DMS53 (cell line): Measurements from ENCODE around the gene SUPT16H.
A peak's percentile ranks its signal among the peaks of the same experiment; 100 is the strongest.
"Not testable (repeated sequence)": the region's sequence is repeated elsewhere in the genome, so short reads cannot be mapped to it uniquely, and the experiment has no call there.

Experiments
- DNase-seq: peaks from one replicate; lab custom pipeline; 2025; lab: John Stamatoyannopoulos, UW

SUPT16H gene

DNA sequence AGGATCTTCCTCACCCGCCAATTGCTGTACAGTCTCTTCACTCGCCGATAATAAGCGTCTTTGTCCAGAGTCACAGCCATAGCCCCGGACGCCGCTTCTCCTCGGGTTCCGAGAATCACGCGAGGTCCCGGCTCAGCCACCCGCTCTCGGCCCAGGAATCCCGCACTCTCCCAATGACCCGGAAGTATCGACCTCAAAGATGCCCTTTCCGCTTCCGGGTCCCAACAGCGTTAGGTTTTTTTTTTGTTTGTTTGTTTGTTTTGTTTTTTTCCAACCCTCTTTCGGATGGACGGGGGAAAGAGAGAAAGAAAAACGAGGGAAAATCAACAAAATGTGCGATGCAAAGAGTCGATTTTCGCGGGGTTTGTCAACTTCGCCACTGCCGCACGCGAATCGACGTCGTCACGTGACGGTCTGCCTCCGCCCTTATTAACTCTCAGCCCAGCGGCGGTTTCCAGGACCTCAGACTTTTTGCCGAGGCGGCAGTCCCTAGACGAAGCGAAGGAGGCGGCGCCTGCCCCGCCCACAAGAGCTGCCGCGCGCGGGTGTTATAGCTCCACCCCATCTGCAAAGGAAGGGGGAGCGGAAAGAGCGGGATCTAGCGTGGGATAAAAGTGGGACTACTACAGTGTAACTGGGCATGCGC lies at the start of gene SUPT16H:
Gene SUPT16H, minus strand, starts transcription at position 172 of the 646 bp plus-strand sequence. Its CDS starts 92 bp downstream, at position 80.
- DNase-seq: peak; percentile 92

DNA sequence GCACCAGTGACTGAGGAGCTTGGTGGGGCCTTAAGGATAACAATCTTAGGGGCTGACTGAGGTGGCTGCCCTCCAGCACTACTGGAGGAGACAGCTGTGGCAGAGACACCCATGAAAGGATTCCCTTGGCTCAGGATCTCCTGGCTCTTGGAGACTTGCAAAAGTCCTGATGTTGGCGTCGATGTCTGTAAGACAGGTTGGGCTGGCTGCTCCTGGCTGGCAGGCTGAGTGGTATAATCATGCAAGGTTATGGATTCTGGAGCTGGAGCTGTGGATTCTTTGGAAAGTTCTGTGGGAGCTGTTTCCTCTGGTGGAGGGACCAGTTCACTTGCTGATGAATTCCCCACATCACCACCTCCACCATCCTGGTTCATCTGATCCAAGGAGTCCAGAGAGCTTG lies 47.3 kb upstream of the SUPT16H start:
- DNase-seq: no peak

DNA sequence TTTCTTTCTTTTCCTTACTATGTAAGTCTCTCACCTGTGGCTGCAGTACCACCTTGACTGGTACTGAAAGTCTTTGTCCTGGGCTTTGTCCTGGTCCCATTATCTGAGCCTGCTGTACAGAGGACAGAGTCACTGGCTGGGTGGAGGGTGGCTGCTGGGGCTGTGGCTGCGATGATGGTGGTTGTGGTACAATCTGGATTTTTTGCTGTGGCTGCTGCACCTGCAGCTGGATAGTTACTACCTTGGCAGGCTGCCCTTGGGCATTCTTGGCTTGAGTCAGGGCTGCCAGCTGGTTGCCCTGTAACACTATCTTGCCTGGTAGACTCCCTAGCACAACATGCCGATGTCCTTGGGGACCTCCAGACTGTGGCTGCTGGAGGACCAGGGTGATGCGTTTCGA lies 45.1 kb upstream of the SUPT16H start:
- no peak for DNase-seq

DNA sequence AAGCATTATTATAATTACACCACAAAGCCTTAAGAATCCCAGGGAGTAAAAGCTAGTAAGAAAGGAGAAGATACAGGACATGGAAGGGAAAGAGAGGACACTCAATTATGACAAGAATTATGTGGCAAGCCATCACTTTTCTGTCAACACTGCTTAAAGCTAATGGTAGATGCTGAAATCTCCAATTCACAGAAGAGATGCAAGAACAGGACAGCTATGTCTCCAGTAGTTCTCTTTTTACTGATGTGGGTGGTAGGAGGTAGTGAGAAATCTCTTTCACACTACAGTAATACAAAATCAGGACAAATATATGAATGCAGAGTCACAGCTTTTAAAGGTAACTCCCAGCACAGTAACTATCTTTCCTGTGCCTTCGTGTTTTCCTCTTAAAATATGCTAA lies 42.9 kb upstream of the SUPT16H start:
- no peak for DNase-seq

DNA sequence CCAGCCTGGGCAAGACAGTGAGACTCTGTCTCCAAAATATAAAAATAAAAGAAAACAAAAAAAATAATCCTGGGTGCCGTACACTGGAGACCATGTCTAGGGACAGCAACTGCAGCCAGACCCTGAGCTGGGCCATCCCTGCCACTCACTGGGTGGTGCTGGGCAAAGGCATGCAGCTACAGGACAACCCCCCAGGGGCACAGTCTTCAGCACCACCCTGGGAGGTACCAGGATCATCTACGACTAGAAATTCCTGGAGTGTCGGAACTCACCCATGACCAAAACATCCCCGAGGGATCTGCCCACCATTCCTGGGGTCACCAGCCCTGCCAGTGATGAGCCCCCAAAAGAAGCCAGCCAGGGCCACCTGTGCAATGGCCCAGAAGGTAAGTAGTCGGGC lies 35.7 kb upstream of the SUPT16H start:
- DNase-seq: no peak

DNA sequence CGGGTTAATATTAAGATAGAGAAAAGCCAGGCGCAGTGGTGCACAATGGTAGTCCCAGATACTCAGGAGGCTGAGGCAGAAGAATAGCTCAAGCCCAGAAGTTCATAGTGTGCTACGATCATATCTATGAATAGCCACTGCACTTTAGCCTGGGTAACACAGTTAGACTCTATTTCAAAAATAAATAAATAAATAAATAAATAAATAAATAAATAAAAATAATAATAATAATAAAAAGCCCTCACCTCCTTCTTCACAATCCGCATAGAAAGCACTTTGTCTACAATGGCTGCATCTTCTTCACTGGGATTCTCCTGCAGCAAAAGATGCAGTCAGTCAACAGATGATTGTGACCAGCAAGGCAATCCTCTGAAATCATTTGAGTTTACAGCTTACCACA lies 31.5 kb upstream of the SUPT16H start:
- DNase-seq: no peak

DNA sequence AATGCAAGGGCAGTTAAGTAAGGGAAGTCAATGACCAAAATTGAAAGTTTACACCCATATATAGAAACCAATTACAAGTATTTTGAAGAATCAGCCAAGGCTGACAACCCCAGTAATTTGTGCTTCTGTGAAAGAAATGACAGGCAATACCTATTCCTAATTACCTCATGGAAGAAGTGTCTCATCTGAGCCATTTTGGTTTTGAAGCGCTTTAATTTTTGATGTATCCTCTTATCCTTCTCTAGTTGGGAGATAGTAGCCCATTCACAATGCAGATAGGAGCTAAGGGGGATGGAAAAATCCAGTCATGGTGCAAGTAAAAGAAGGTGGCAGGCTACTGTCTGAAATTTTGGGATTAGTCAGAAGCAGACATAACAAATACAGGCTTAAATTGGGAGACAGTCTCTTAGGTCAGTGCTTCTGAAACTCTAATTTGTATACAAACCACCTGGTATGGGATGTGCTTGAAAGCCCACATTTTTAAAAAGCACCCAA lies 30.4 kb upstream of the SUPT16H start:
- no peak for DNase-seq

DNA sequence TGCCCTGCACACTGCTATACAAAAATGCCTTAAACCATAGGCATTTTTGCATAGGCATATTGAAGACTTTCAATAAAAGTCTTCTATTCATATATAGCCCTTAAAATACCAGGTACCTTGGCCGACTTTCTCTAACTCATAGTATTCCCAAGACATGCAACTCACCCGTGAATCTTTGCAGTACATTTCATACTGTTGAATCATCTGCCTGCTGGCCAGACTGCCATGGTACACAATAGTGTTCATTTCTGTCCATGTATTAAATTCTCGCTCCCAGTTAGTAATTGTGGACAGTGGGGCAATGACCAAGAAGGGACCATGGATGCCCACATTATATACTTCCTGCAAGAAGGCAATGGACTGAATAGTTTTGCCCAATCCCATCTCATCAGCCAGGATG lies 24.3 kb upstream of the SUPT16H start:
- no peak for DNase-seq

DNA sequence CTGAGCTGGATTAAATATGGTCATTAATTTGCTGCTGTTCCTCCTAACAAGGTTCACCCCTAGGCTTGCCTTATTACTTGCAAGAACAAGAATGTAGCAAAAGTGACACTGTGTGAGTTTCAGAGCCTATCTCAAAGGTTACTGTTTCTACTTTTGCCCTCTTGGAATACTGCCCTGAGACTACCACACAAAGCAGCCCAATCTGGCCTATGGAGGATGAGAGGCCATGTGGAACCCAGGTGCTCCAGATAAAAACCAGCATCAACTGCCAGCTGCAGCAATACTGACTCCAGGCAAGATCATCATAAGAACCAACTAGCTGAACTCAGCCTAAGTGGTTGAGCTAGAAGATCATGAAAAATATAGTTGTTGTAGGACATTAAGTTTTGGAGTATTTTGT lies 22.4 kb upstream of the SUPT16H start:
- no peak for DNase-seq

DNA sequence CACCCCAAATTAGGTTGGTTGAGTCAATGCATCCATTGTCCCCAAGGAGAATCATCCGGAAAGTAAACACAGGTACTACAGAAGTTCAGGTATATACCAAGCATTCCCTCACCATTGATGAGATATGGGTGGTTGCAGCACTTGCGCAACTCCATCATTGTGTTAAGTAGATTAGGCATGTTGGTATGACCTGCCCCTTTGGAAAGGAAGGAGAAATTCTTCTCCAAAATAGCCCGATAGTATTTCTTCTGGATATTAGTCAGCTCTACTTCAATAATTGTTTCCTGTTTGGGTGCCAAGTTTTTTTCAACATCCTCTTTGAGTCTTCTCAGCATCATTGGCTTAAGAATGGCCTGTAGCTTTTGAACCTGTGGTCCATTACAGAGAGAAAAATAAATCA lies 21.3 kb upstream of the SUPT16H start:
- DNase-seq: no peak

DNA sequence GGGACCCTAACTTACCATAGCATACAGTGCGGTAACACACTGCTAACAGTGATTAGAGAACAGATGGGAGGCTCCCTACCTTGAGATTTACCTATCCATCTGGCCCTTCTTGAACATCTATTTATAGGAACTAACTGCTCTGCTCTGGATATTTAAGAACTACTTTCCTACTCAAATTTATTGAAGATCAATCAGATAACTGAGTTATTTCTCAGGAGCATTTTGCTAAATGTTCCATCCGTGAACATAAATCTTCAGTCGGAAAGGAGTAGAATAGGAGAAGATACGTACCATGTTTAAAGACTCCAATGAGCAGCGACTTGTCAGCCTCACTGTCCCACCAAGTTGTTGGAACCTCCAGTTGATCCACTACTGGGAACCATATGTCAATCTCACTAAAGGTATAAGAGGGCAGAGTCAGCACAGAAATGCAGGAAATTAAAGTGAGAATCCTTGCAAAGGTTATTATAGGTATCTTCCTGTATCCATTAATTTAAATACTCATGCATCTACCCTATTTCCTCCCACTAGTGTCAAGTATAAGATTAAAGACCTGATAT lies 15.6 kb upstream of the SUPT16H start:
- DNase-seq: no peak

DNA sequence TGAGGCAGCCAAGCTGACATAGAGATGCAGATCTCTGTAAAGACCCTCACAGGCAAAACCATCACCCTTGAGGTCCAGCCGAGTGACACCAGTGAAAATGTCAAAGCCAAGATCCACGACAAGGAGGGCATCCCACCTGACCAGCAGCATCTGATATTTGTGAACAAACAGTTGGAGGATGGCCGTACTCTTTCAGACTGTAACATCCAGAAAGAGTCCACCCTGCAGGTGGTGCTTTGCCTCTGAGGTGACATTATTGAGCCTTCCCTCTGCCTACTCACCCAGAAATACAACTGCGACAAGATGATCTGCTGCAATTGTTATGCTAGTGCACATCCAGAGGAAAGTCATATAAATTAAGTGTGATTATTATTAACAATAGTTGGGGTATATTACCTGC lies 15.1 kb upstream of the SUPT16H start:
- DNase-seq: no peak

DNA sequence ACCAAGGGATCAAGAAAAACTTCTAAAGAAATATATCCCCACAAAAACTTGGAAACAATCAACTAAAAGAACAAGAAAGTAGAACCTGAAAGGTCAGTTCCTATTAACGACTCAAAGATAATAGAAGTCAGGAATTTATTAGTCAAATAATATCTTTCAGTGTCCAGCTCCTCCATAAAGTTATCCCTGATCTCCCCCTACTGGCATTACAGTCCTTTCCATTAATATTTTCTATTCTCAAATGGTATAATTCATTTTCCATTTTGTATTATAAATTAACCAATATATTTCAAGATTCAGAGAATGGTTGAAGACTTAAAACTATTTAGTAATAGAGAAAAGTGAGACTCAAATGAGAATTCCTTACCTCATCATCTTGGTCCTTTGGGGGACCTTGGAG lies 11.6 kb upstream of the SUPT16H start:
- DNase-seq: no peak

DNA sequence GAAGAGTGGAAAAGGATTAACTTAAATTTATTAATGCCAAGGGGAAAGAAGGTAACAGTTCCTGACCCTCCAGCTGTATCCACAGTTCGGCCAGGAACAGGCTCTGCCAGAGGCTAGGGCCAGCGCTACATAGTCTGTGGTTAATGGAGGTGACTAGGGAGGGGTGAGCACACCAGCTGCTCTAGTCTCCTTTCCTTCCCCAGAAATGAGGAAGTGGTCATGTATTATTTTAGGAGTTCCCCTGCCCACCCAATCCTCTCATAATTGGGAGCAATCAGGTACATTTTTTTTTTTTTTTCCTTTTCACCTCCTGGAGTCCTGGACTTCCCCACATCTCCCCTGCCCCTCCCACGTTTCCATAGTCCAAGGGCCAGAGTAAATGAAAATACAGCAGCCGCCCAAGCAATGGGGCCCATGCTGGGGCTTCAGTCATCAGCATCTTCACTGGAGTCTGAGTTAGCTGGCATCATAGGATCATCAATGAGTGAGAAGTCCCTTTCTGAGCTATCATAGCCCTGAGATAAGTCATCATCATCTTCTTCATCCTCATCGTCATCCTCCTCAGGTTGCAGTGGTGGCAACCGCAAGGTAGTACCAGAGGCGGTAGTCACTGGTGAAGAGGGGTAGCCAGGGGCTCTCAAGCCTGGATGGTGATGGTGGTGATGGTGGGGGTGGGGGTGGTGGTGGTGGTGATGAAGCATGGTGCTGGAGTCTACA lies 1.5 kb upstream of the SUPT16H start:
- peak; percentile 8 for DNase-seq

DNA sequence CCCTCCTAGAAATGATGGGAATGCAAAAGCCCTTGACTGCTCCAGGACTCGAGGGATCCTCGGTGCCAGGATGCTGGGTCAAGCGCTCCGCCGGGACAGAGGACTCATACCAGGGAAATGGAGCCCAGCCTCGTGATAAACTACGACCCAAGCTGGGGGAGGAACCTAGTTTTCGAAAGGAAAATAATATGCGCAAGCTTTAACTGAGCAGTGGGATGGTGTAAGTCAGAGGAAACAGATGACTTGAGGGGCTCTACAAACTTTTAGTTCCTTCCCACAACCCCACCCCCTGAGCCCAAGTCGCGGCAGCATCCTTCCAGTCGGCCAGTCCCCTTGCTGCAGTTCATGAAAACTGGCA lies 654 bp upstream of the SUPT16H start:
- DNase-seq: no peak

DNA sequence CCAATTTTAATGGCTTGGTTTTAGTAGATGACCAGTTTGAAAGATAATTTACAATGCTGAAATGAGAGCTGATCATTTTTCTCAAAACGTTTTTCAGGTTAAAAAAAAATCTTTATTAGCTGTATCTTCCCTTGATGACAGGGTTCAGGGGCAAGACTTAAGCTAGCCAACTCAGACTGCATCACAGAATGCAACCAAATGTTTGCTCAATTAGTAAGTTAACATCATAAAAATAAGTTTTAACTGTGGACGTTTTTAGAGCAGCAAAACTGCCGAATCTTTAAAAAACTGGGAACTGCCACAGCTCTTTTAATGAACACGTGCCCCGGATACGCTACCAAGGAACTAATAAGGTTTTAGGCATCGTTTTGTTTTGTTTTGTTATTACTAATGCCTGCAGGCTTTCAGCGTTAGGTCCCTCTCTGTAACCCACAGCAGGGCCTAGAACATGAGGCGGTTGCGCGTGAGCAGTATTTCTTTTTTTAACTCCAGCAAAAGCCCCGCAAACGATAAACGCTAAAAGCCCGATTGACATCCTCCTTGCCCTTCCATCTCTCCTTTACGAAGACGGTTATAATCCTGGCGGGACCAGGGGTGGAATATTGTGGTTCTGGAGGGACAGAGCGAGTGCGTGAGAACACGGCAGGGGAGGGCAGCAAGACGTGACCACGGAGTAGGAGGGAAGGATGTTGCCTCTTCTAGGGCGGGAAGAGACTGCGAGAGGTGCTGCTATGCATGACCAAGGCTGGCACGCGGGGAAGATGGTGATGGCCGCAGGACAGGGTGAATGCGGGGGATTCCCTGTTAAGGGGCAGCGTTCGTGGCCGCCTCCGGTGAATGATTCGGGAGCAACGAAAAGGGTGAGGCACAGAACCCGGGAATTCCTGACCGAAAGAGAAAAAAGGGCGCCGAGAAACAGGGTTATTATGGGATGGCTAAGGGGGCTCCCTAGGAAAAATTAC lies 652 bp downstream of the SUPT16H start:
- peak; percentile 56 for DNase-seq

DNA sequence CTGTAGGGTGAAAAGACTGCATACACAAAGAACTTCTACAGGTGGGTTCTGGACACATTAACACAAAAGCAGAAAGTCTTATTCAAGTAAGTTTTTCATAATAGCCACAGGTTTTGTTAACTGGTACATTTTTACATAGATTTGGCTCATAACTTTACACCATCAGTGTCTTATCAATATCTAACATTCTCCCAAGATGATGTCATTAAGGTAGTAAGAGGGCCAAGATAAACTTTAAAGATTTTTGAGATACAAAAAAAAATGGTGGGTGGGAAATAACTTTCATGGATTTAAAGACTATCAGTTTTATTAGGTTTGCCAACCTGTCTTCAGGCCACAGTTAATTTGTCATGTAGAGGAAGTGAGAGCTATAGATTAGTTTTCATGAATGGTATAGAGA lies 1.7 kb downstream of the SUPT16H start:
- no peak for DNase-seq

DNA sequence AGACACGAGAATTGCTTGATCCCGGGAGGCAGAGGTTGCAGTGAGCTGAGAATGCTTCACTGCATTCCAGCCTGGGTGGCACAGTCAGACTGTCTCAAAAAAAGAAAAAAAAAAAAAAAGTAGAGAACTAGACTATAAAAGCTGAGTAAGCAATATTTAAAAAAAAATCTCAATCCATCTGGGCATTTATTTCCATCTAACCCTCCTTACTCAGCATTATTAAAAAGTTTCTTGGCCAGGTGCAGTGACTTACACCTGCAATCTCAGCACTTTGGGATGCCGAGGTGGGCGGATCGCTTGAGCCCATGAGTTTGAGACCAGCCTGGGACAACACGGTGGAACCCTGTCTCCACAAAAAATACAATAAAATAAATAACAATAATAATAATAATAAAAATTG lies 4.5 kb downstream of the SUPT16H start:
- no peak for DNase-seq

DNA sequence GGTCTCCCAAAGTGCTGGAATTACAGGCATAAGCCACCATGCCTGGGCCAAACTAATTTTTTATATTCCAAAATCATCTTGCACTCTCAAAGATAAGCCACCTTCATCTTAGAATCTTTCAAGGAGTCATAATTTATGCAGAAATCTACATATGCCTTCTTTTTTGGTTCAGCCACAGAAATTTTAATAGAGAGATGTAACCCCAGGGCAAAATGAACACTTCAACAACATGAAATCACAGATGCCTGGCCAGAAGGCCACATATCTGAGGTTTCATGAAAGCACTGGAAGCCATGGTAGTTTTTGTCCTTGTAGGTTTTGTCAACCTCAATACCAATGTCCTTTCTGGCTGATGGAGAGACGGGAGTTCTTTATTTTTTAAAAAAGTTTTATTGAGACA lies 9.8 kb downstream of the SUPT16H start:
- DNase-seq: no peak

DNA sequence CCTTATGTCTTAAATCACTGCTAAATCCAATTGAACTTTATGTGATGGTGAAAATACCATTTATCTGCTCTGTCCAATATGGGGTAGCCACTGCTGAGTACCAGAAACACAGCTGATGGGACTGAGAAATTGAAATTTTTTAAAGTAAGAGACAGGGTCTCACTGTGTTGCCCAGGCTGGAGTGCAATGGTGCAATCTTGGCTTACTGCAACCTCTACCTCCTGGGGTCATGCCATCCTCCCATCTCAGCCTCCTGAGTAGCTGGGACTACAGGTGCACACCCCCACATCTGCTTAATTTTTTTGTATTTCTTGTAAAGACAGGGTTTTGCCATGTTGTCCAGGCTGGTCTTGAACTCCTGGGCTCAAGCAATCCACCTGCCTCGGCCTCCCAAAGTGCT lies 11.0 kb downstream of the SUPT16H start:
- DNase-seq: not testable (repeated sequence)

DNA sequence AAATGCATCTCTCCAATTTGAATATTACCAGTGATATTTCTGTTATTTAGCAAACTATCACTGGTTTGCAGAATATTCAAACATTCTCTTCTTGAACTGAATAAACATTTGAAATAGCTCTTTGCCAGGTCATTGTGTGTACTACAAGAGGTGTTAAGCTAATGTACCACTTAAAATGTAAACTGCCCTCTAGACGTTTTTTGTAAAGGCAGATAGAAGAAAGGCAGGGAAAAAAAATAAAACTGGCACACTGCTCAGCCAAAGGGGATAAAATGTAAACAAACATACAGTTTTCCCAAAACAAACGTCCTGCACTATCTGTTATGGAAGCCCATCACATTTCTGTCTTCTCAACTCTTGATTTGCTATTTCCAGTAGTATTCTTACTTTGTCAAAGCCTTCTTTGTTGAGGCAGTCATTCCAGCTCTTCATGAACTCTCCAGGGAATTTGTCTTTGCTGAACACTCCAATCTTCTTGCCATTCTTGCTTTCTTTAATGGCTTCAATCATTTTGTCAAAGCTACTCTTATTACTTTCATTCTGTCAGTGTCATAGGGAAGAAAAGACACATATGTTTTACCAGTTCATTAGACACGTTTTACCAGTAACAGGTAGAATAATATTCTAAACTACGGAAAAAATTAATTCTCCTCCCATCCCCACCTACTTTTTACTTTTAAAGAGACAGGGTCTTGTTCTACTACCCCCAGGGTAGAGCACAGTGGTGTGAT lies 13.7 kb downstream of the SUPT16H start:
- no peak for DNase-seq
